DMS114 treated with DMSO at 0.1 percent for 48 hours (cell line): Measurements from ENCODE around the gene CABP4.
"Not testable (repeated sequence)": the region's sequence is repeated elsewhere in the genome, so short reads cannot be mapped to it uniquely, and the experiment has no call there.

Source experiments
- DNase-seq: peaks from one replicate; lab custom pipeline; 2025; ENCODE audit not compliant: unreplicated experiment; lab: John Stamatoyannopoulos, UW

CABP4 gene

GRCh38 chr11:67476692-67477091, 21.5 kb downstream of the CABP4 start:
- DNase-seq = not testable (repeated sequence)

- DNase-seq = not testable (repeated sequence)
These were observed 22.3 kb downstream of the CABP4 start for GRCh38 chr11:67477344-67478050.

- no peak for DNase-seq
These were observed 27.2 kb downstream of the CABP4 start for GRCh38 chr11:67482275-67482826.

GRCh38 chr11:67482827-67483798, 28.0 kb downstream of the CABP4 start, which contains the start of gene AIP:
Gene AIP, plus strand, starts transcription at chr11:67483026. Its CDS starts 133 bp downstream, at chr11:67483159.
- DNase-seq = peak; percentile 99

DNA sequence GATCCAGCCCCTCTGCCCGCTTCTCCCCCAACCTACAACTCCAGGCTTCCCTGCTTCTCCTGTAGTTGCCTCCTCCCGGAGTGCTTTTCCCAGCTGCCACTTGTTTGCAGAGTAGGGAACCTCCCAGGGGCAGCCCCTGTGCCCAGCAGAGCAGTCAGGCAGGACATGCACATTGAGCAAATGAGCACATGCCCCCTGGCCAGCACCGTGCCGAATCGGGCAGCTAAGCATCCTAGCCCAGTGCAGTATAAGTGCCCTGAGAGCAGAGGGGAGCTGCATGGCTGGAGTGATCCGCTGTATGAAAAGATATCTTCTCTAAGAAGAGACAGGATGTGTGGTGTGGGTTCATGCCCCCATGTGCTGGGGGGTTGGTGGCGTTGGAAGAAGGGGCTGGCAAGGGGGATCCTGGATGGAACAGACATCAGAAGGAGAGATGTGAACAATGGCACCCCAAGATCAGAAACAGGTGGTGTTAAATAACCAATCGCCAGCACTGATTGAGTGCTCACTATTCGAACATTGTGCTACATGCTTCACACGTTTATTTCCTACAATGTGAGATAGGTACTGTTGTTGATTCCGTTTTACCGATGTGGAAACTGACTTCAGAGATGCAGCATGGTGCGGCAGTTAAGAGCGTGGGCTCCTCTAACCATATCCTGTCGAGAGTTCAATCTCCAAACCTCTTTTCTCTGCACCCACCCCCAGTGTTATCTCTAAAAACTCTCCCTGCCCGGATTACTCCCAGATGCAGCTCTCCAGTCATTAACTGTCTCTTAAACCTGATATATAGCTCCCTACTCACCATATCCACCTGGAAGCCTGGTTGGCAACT, 28.9 kb downstream of the CABP4 start:
- DNase-seq = no peak

GRCh38 chr11:67484847-67485311, 29.7 kb downstream of the CABP4 start:
- no peak for DNase-seq

- DNase-seq = not testable (repeated sequence)
These were observed 30.8 kb downstream of the CABP4 start for GRCh38 chr11:67485873-67486361.

DNA sequence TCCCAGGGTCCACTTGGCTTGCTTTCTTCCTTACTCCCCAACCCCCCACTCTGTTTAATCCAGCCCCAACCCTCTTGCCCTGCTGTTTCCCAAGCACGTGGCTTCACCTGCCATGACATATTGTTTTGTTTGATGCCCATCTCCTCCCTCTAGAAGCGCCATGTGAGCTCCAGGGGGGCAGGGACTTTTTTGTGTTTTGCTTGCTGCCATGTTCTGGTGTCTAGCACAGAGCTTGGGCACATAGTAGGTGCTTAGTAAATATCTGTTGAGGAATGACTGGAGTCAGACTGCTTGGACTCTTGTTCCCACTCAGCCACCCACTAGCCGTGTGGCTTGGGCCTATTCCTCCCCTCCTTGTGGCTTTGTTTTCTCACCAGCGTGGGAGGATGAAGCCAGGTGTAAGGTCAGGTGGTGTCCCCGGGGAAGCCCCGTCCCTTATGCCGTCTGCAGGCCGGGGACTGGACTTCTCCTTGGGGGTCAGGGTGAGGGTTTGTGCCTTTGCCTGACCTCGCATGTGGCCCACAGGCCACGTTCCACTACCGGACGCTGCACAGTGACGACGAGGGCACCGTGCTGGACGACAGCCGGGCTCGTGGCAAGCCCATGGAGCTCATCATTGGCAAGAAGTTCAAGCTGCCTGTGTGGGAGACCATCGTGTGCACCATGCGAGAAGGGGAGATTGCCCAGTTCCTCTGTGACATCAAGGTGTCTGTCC, 31.5 kb downstream of the CABP4 start:
- DNase-seq = no peak

DNA sequence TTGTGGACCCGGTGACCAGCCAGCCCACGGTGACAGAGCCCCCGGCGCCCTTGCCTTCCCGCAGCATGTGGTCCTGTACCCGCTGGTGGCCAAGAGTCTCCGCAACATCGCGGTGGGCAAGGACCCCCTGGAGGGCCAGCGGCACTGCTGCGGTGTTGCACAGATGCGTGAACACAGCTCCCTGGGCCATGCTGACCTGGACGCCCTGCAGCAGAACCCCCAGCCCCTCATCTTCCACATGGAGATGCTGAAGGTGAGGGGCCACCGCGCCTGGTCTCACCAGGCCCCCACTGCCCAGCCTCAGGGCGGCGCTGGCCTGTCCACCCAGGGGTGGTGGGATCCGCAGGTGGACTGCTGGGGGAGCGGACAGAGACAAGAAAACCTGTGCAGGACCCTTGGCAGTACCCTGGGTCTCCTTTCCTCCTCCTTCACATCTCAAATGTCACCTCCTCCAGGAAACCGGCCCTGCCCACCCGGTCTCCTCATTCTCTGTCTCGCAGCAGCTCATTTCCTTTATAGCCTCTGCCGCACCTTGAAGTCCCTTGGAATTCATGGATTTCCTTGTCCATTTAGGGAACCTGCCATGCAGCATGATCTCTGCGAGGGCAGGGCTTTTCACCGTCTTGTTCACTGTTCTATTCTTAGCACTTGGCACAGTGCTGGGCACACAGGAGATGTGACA, 34.2 kb downstream of the CABP4 start:
- DNase-seq = no peak

GRCh38 chr11:67489885-67490726, 35.0 kb downstream of the CABP4 start:
- DNase-seq = no peak

DNA sequence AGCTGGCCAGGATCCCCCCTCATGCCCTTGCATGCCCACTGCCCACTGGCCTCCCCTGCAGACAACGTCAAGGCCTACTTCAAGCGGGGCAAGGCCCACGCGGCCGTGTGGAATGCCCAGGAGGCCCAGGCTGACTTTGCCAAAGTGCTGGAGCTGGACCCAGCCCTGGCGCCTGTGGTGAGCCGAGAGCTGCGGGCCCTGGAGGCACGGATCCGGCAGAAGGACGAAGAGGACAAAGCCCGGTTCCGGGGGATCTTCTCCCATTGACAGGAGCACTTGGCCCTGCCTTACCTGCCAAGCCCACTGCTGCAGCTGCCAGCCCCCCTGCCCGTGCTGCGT, 35.5 kb downstream of the CABP4 start:
- no peak for DNase-seq

- no peak for DNase-seq
These were observed 36.3 kb downstream of the CABP4 start for GRCh38 chr11:67491276-67492068.

GRCh38 chr11:67492069-67492727, 37.0 kb downstream of the CABP4 start:
- DNase-seq = no peak

DNA sequence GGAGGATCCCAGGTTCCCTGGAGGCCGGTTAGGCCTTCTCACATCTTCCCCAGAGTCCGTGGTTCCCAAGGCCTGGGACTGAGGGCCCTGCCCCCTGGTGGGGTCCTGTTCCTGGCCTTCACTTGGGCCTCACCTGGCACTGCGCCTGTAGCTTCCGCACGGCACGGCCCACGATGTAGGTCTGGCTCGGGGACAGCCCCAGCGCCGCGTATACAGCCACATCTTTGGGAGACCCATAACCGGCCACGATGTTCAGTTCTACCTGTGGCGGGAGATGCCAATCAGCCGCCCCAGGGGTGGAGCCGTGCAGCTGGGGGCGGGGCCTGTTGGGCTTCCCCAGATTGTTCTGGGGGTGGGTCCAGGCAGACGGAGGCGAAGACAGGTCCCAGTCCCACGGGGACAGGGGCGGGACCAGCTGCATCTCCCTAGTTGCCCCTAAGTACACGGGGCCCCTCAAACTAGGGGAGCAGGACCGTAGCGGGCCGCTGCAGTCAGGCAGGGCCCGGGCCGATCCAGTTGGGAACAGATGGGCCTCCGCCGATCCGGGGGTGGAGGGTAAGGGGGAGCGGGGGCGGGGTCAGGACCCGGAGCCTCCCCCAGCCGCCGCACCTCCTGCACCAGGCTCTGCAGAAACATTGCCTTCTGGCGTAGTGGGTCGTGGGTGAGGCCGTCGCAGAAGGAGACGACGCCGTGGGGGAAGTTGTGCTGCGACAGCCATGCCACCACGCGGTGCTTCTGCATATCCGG, 37.8 kb downstream of the CABP4 start:
- DNase-seq = no peak

DNA sequence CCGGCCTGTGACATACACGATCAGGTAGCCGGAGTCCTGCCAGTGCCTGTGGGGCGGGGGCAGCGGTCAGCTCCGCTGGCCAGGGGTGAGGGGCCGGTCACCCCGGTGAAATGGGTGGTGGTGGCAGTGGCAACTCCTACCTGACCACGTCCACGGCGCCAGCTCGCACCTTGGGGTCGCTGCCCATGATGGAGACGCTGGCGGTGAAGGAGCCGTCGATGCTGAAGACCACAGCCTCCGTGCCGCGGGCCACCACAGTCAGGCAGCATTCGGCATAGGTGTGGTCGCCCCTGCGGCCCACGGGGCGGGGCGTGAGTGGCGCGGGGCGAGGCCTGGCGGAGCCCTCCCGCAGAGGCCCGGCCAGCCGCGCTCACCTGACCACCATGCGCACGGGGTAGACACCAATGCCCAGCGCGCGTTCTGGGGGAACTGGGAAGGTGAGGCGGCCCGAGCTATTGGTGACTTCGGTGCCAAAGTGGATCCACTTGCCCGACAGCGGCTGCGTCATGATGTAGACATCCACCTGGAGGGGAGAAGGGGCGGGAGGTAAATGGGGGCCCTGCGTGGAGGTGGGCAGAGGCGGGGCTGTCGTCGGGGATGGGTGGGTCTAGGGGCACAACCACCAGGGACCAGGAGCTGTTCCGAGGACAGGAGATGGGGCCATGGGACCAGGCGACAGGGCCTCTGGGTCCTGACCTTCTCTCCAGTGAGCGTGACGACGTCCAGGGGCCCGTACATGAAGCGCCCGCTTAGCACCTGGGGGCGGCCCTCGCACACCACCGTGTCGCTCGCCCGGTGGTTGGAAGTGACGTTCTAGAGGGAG, 38.6 kb downstream of the CABP4 start:
- no peak for DNase-seq
